Measurements from ENCODE around the gene ENTREP3.
A peak's percentile ranks its signal among the peaks of the same experiment; 100 is the strongest.
"Not testable (repeated sequence)": the region's sequence is repeated elsewhere in the genome, so short reads cannot be mapped to it uniquely, and the experiment has no call there.

Gene ENTREP3

GRCh38 chr1:155250246-155250632, 5.0 kb downstream of the ENTREP3 start:
- DNase-seq: no peak

GRCh38 chr1:155247667-155248553, 7.4 kb downstream of the ENTREP3 start:
- DNase-seq: no peak

- not testable (repeated sequence) for DNase-seq
These were observed 8.5 kb downstream of the ENTREP3 start for GRCh38 chr1:155246796-155247195.

- peak in 1 of 2 donors; percentile 21 for DNase-seq
These were observed 10.1 kb downstream of the ENTREP3 start for GRCh38 chr1:155245163-155245524.

GRCh38 chr1:155244368-155245162, 10.7 kb downstream of the ENTREP3 start:
- peak; percentile 96 to 97 for DNase-seq

GRCh38 chr1:155242805-155243358, 12.4 kb downstream of the ENTREP3 start:
- no peak for DNase-seq

- peak in 1 of 2 donors; percentile 40 for DNase-seq
These were observed 13.4 kb downstream of the ENTREP3 start for GRCh38 chr1:155241841-155242264.

GRCh38 chr1:155241069-155241679, 14.1 kb downstream of the ENTREP3 start:
- peak; percentile 73 to 81 for DNase-seq

GRCh38 chr1:155236451-155236850, 18.8 kb downstream of the ENTREP3 start:
- no peak for DNase-seq

GRCh38 chr1:155235375-155235774, 19.9 kb downstream of the ENTREP3 start:
- peak in 1 of 2 donors; percentile 38 for DNase-seq

GRCh38 chr1:155233502-155233901, 21.8 kb downstream of the ENTREP3 start:
- DNase-seq: not testable (repeated sequence)

- DNase-seq: not testable (repeated sequence)
These were observed 23.0 kb downstream of the ENTREP3 start for GRCh38 chr1:155232001-155232978.

GRCh38 chr1:155231302-155231701, 24.0 kb downstream of the ENTREP3 start:
- DNase-seq: not testable (repeated sequence)

- no peak for DNase-seq
These were observed 27.2 kb downstream of the ENTREP3 start for GRCh38 chr1:155228096-155228427.

- DNase-seq: peak; percentile 99
These were observed 27.8 kb downstream of the ENTREP3 start for GRCh38 chr1:155227261-155228095.

GRCh38 chr1:155226910-155227260, 28.4 kb downstream of the ENTREP3 start:
- no peak for DNase-seq

GRCh38 chr1:155226188-155226909, 28.9 kb downstream of the ENTREP3 start:
- peak; percentile 86 for DNase-seq

- DNase-seq: not testable (repeated sequence)
These were observed 29.9 kb downstream of the ENTREP3 start for GRCh38 chr1:155225404-155225759.

- DNase-seq: peak in 1 of 2 donors; percentile 13
These were observed 32.2 kb downstream of the ENTREP3 start for GRCh38 chr1:155223047-155223446.

Measured in CD4-positive, alpha-beta T cell treated with Interleukin-1 beta for 1 hour (primary cell).